ENCODE results near the gene TECTB. TPM values are rescaled to one million over a fixed set of nuclear protein-coding genes. Genes with fewer than 3 reads are reported as not detected.
"Not testable (repeated sequence)": the region's sequence is repeated elsewhere in the genome, so short reads cannot be mapped to it uniquely, and the experiment has no call there.

TECTB gene
- total RNA-seq, 1 donor from 2014 or later, result not detected

DNA sequence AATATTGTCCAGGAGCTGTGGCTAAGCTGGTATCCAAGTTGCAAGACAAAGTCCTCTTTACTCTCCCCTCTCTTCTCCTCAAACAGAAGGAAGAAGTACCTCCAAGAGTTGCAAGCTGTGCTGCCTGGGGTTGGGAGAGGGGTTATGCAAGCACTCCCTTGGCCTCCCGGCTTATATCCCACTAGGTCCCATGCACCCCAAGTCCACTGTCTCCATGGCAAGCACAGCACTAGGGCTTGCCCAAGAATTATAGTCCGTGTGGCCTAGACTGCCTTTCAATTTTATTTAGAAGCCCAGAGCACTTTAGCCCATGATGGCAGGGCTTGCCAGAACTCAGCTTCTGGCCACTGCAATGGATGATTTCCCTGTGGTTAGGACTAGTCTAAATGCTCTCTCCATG, 40.4 kb upstream of the TECTB start:
- TF ChIP-seq, protein P1, sequence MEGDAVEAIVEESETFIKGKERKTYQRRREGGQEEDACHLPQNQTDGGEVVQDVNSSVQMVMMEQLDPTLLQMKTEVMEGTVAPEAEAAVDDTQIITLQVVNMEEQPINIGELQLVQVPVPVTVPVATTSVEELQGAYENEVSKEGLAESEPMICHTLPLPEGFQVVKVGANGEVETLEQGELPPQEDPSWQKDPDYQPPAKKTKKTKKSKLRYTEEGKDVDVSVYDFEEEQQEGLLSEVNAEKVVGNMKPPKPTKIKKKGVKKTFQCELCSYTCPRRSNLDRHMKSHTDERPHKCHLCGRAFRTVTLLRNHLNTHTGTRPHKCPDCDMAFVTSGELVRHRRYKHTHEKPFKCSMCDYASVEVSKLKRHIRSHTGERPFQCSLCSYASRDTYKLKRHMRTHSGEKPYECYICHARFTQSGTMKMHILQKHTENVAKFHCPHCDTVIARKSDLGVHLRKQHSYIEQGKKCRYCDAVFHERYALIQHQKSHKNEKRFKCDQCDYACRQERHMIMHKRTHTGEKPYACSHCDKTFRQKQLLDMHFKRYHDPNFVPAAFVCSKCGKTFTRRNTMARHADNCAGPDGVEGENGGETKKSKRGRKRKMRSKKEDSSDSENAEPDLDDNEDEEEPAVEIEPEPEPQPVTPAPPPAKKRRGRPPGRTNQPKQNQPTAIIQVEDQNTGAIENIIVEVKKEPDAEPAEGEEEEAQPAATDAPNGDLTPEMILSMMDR (conservative IDR thresholded peaks at IDR 0.05; ENCODE audit: low read depth, low read length), result no peak
- DNase-seq (ENCODE audit: low read depth), result no peak

DNA sequence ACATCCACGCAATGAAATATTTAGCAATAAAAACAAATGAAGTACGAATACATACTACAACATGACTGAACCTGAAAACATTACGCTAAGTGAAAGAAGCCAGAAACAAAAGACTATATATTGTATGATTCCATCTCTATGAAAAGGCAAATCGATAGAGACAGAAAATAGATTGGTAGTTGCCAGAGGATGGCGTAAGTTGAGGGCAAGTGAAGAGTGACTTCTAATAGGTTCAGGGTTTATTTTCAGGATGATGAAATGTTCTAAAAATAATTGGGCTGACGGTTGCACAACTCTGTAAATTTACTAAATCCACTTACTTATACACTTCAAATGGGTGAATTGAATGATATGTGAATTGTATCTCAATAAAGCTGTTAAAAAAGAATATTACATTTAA, 39.5 kb upstream of the TECTB start:
- H3K4me3 ChIP-seq (ENCODE audit: low read depth, low read length), result no peak overlapping the region
- TF ChIP-seq, protein P1 (conservative IDR thresholded peaks at IDR 0.05; ENCODE audit: low read depth, low read length), result no peak
- no peak for DNase-seq (ENCODE audit: low read depth)

More for the DNA sequence above, 40.4 kb upstream of the TECTB start:
- no peak overlapping the region for H3K4me3 ChIP-seq (ENCODE audit: low read depth, low read length)

DNA sequence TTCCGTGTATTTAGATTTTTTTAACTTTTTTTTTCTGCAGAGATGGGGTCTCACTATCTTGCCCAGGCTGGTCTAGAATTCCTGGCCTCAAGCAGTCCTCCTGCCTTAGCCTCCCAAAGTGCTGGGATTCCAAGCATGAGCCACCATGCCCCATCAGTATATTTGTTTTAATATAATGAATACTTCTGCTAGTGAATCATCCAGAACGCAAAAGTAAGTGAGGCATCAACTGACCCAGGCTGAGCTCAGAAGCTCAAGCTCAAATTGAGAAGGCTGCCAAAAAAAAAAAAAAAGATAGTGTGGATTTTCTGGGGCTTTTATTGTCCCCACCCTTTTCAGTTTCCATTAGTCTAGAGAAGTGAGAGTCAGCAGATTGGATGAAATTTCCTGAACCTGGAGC, 39.0 kb upstream of the TECTB start:
- TF ChIP-seq, protein P1 (conservative IDR thresholded peaks at IDR 0.05; ENCODE audit: low read depth, low read length), result no peak
- no peak overlapping the region for H3K4me3 ChIP-seq (ENCODE audit: low read depth, low read length)
- DNase-seq (ENCODE audit: low read depth), result no peak

DNA sequence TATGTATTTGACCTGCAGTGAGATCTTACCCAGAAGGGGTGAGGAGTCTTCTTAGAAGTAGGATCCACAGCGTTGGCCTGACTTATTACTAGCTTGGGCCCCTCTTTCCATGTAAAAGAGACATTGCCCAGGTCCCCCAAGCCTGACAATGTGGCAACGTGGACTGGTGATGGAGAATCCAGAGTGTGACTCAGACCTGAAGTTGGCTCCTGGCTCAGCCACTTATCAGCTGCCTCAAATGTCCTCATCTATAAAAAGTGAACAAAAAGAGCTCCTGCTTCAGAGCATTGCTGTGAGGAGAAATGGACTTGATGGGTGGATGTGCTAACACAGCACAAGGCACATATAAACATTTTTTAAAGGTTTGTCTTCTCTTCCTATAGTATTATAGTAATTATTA, 35.4 kb upstream of the TECTB start:
- DNase-seq (ENCODE audit: low read depth), result no peak
- TF ChIP-seq, protein P1 (conservative IDR thresholded peaks at IDR 0.05; ENCODE audit: low read depth, low read length), result no peak
- no peak overlapping the region for H3K4me3 ChIP-seq (ENCODE audit: low read depth, low read length)

DNA sequence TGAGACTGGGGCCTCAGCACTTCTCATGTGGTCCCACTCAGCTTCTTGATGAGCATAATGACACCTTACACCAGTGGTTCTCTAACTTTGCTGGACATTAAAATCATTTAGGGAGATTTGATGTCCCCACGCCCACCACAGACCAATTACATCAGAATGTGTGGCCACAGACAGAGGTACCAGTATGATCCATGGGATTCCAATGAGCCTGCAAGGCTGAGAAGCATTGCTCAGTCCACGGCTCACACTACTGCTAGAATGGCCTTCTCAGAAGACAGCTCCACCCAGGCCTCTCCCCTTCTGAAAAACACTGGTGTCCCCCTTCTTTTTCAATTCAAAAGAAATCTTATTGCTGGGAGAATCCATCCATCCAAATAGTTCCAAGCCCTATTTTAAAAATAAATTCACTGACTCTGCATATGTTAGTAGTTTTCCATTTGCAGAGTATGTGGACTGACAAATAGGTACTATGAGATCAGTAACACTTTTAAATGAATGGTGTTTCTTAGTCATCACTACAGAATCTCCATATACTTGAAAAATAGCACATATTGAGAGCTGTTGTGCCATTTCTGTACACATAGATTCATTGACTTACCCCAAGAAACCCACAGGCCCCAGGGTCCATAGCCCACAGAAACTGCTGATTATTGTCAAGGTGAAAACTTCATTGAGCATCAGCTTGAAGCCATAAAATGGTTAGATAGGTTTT, 34.5 kb upstream of the TECTB start:
- no peak overlapping the region for H3K4me3 ChIP-seq (ENCODE audit: low read depth, low read length)
- TF ChIP-seq, protein P1 (conservative IDR thresholded peaks at IDR 0.05; ENCODE audit: low read depth, low read length), result no peak
- no peak for DNase-seq (ENCODE audit: low read depth)

DNA sequence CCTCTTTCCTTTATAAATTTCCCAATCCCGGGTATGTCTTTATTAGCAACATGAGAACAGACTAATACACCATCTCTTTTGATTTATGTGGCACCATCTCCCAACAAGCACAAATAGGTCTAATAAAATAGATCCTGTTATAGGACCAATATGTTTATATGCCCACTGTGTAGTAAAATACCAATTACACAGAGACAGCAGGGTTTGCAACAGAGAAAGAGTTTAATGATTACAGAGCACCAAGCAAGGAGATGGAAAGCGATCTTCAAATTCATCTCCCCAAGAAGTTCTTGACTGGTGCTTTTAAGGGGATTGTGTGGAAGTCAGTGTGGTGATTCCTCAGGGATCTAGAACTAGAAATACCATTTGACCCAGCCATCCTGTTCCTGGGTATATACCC, 33.5 kb upstream of the TECTB start:
- TF ChIP-seq, protein P1 (conservative IDR thresholded peaks at IDR 0.05; ENCODE audit: low read depth, low read length), result no peak
- H3K4me3 ChIP-seq (ENCODE audit: low read depth, low read length), result no peak overlapping the region
- DNase-seq (ENCODE audit: low read depth), result no peak

DNA sequence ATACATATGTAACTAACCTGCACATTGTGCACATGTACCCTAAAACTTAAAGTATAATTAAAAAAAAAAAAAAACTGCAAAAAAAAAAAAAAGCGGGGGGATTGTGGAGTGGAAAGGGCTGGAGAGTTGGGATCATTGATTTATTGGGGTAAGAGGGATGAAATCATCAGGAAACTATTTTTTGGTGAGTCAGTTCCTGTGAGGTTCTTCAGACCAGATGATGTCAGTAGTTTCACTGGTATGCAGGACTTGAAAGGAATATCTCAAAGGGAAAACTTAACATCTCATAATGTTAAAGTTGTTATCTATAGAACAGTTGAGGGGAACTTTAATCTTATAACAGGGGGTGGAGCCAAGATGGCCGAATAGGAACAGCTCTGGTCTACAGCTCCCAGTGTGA, 32.6 kb upstream of the TECTB start:
- no peak overlapping the region for H3K4me3 ChIP-seq (ENCODE audit: low read depth, low read length)
- DNase-seq (ENCODE audit: low read depth), result no peak
- TF ChIP-seq, protein P1 (conservative IDR thresholded peaks at IDR 0.05; ENCODE audit: low read depth, low read length), result no peak

DNA sequence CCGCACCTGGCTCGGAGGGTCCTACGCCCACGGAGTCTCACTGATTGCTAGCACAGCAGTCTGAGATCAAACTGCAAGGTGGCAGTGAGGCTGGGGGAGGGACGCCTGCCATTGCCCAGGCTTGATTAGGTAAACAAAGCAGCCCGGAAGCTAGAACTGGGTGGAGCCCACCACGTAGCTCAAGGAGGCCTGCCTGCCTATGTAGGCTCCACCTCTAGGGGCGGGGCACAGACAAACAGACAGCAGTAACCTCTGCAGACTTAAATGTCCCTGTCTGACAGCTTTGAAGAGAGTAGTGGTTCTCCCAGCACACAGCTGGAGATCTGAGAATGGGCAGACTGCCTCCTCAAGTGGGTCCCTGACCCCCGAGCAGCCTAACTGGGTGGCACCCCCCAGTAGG, 32.0 kb upstream of the TECTB start:
- not testable (repeated sequence) for DNase-seq (ENCODE audit: low read depth); H3K4me3 ChIP-seq (ENCODE audit: low read depth, low read length)
